Inferior parietal cortex (tissue), 1 donor: ENCODE measurements around the gene AVPR2.
A peak's percentile ranks its signal among the peaks of the same experiment; 100 is the strongest.

ENCODE experiments used
- DNase-seq: peaks from one replicate; pipeline ENCODE4 v3.0.0-alpha.2; 2016; ENCODE audit errors: extremely low spot score

The AVPR2 gene

GRCh38 chrX:153903991-153904957 lies at the start of gene AVPR2:
AVPR2 (plus strand) TSS chrX:153904673; CDS start chrX:153905146, 473 bp downstream.
- DNase-seq = no peak

- DNase-seq = no peak
These were observed 49.8 kb upstream of the AVPR2 start for GRCh38 chrX:153854702-153855101.

GRCh38 chrX:153857348-153857903 lies 47.0 kb upstream of the AVPR2 start:
- no peak for DNase-seq

- DNase-seq = no peak
These were observed 43.3 kb upstream of the AVPR2 start for GRCh38 chrX:153861151-153861550.

GRCh38 chrX:153861733-153862310 lies 42.7 kb upstream of the AVPR2 start:
- DNase-seq = no peak

GRCh38 chrX:153862369-153863250 lies 41.9 kb upstream of the AVPR2 start:
- no peak for DNase-seq

GRCh38 chrX:153863251-153863991 lies 41.1 kb upstream of the AVPR2 start:
- no peak for DNase-seq

GRCh38 chrX:153864101-153864500 lies 40.4 kb upstream of the AVPR2 start:
- DNase-seq = no peak

GRCh38 chrX:153864561-153865320 lies 39.7 kb upstream of the AVPR2 start:
- no peak for DNase-seq

- no peak for DNase-seq
These were observed 39.2 kb upstream of the AVPR2 start for GRCh38 chrX:153865321-153865580.

GRCh38 chrX:153865685-153866084 lies 38.8 kb upstream of the AVPR2 start:
- no peak for DNase-seq

GRCh38 chrX:153866302-153867019 lies 38.0 kb upstream of the AVPR2 start:
- DNase-seq = peak; percentile 37

GRCh38 chrX:153867139-153867538 lies 37.3 kb upstream of the AVPR2 start:
- DNase-seq = no peak

- no peak for DNase-seq
These were observed 36.8 kb upstream of the AVPR2 start for GRCh38 chrX:153867671-153868070.

- no peak for DNase-seq
These were observed 35.6 kb upstream of the AVPR2 start for GRCh38 chrX:153868576-153869472.

- no peak for DNase-seq
These were observed 34.8 kb upstream of the AVPR2 start for GRCh38 chrX:153869473-153870287.

- no peak for DNase-seq
These were observed 34.2 kb upstream of the AVPR2 start for GRCh38 chrX:153870288-153870690.

GRCh38 chrX:153870791-153871360 lies 33.6 kb upstream of the AVPR2 start:
- no peak for DNase-seq
